ENCODE measurements around the gene AKR1B15.
"Not testable (repeated sequence)": the region's sequence is repeated elsewhere in the genome, so short reads cannot be mapped to it uniquely, and the experiment has no call there.

The AKR1B15 gene

DNA sequence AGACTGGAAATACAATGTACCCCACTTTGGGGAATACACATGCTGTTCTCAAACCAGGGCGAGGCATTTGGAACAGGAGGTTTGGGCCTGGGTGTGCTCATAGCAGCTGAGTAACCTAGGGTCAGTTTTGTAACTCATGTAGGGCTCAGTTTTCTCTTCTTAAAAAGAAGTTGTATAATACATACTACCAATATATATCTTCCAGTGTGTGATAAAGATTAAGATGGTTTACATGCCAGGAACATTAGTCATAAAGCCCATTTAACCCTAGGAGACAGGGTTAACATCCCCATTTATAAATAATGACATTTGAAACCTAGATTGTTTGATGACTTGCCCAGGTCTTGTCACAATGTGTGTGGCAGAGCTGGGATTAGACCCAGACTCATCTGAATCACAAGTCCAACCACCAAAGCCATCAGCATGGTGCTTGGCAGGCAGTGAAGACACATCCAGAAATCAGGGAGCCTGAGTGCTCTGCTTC is 15.6 kb upstream of the AKR1B15 start:
- no peak for DNase-seq

DNA sequence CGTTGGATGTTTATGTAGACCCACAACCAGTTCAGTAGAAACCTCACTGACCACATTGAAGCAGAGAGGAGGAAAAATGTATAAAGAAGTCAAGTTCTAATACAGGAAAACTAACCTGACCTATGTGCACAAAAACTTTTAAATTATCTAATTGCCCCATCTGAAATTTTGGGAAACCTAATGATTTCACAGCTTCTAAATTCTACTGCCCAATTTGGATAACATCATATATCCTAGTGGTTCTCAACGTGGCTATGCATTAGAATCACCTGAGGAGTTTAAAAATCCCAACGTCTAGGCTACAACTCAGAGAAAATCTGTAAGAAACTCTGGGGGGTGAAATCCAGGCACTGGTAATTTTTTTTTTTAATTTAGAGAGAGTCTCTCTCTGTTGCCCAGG is 14.3 kb upstream of the AKR1B15 start:
- no peak for DNase-seq

DNA sequence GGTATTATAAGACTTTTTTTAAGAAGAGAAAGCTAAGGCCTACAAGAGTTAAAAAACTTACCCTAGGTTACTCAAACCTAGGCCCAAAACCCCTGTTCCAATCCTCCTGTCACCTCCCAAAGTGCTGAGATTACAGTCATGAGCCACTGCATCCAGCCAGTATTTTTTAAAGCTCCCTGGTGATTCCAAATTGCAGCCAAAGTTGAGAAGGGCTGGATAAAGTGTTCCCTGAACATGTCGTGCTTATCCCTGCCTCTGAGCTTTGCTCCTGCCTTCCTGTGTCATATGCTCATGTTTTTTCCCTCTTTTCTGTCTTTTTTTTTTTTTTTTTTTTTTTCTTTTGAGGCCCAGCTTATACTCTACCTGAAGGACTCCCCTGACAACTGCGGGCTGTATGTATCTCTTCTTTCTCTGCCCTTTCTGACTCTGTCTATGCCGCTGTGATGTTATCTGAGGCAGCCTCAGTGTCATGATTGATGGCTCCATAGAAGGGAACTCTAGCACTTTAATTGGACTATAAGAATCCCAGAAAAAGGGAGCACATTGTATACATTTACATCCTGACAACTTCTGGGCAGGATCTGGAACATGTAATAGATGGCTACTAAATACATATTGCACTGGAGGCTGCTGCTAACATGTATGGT is 13.5 kb upstream of the AKR1B15 start:
- no peak for DNase-seq

DNA sequence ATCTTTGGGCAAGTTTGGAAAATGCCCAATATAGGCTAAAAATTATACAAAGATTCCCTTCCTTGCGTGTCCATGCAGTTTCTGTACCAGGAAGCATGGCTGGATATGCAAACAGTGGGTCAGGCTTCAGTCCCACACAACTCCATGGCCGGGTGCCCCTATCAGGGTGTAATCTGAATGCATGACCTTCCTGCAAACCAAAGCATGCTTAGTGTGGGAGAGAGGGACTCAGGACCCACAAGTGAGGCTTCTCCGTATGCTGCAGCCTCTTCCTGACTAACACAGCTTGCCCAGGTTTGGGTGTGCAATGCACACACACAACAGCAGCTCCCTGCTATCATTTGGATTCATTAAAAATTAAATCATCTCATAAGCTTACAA is 13.0 kb upstream of the AKR1B15 start:
- no peak for DNase-seq

DNA sequence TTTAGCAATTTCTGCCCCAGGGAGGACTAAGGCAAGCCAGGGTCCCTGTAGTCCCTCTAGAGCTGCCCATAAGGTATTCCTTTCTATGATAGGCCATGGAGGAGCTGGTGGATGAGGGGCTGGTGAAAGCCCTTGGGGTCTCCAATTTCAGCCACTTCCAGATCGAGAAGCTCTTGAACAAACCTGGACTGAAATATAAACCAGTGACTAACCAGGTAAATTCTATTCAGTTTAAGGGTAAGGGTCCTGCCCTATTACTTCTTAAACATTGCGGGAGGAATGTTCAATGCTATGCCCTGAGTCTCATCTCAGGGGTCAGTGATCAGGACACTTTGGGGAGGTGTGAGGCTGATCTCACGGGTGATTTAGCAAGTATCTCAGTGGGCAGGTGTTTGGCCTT is 12.4 kb upstream of the AKR1B15 start:
- DNase-seq = not testable (repeated sequence)

DNA sequence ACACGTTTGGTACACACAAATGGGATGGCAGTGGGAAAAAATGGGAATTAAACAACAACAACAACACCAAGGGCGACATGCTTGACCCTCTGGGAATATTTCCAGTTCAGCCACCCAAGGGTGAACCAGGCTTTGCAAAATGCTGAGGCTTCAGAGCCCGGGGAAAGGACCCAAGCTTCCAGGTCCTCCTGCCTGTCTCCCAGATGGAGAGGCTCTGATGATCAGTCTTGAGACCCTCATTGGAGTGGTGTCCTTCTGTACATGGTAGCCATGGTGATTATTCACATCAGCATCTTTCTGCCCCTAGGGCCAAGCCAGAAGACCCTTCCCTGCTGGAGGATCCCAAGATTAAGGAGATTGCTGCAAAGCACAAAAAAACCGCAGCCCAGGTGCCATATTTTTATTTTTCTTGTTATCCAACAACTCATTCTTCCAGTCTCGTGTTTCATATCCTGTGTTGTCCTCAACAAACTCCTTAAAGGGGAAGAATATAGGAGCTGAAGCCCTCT is 11.6 kb upstream of the AKR1B15 start:
- DNase-seq = not testable (repeated sequence)

DNA sequence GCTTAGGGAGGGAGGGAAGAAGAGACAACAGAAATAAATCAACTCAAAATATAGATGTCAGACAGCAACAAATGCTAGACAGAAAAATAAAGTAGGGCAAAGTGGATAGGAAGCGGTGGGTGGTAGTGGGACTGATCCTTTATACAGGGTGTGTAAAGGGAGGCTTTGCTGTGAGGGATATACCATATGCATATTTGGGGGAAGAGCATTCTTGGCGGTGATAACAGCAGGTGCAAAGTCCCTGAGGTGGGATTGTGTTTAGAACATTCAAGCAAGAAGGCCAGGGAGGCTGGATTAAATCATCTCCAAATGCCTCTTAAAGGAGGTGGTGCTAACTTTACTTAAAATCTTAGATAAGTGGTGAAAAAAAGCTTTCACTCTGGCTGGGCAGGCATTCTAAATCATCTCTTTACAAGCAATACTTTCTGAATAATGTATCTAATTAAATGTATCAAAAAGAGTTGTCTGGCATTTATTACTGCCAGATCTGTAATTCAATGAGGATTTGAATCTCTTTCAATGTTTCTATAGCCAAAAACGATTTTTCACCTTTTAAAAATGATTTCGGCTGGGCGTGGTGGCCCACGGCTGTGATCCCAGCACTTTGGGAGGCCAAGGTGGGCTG is 9.4 kb upstream of the AKR1B15 start:
- DNase-seq = no peak

DNA sequence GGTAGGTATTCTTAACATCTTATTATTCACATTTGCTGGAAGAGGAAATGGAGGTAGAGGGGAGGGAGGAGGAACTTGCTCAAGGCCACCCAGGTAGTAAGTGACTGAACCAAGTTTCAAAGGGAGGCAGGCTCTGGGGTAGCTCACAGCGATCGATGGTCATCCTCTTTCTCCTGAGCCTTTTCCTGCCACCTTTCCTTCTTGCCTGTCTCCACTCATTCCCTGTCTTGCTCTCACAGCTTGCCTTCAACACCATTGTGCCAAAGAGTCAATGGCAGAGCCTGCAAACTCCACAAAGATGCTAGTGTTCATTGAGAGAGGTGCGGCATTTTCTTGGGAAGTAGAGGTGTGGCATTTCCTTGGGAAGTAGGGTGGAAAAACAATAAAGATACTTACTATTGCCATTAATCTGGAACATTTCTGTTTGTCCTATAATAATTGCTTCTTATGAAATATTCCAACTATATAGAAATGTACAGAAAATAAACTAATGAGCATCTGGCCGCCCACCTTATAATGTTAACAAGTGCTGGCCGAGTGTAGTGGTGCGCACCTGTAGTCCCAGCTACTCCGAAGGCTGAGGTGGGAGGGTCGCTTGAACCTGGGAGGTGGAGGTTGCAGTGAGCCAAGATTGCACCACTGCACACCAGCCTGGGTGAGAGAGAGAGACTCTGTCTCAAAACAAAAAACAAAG is 7.3 kb upstream of the AKR1B15 start:
- not testable (repeated sequence) for DNase-seq

DNA sequence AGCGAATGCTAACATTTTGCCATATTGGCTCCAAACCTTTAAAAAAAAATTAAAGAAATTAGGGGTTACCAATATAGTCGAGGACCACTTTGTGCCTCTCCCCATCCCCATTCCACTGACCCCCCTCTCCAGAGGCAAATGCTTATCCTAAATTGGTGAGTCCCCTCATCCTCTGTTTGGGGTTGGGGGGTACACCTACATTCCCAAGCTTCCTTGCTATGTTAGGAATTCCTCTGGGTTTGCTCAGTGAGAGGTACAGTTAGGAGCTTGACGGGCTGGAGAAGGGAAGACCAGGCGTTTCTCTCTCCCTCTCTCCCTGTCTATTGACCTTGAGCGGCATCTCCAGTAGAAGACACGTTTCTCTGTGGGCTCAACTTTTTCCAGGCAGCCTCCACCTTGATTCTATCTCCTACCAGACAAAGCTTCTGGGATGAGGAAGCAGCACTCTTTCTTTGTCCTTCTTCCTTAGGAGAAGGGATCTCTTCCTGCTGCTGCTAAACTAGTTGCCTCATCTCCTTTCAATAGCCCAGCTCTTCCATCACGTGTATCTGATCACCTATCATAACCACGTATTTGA is 6.6 kb upstream of the AKR1B15 start:
- DNase-seq = no peak

DNA sequence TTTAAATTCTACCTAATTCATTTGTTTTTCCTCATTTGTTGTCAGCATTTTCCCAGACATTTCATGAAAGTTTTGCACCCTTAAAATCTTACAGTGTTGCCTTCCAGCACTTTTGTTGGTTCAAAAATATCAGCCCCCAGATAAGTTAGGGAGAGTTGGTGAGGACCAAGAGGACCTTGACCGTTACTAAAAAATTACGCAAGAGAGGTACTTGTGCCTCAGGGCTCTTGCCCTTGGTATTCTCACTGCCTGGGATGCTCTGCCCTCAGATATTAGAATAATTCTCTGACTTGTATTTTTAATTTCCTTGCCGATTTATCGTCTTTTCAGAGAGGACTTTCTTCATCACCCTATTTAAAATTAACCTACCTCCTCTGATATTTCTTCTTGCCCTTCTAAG is 3.5 kb upstream of the AKR1B15 start:
- no peak for DNase-seq

DNA sequence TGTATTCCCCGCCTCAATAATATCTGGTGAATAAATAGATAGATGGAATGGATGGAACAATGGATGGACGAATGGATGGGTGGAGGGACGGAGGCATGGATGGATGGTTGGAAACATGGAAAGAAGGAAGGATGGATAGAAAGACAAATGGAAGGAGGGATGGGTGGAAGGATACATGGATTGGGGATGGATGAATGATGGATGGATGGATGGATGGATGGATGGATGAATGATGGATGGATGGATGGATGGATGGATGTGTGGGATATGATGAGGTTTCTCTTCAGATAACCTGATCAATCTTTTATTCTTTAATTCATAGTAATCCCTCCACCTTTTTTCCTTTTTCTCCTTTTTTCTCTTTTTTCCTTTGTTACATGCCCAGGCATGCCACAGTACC is 3.0 kb upstream of the AKR1B15 start:
- no peak for DNase-seq

DNA sequence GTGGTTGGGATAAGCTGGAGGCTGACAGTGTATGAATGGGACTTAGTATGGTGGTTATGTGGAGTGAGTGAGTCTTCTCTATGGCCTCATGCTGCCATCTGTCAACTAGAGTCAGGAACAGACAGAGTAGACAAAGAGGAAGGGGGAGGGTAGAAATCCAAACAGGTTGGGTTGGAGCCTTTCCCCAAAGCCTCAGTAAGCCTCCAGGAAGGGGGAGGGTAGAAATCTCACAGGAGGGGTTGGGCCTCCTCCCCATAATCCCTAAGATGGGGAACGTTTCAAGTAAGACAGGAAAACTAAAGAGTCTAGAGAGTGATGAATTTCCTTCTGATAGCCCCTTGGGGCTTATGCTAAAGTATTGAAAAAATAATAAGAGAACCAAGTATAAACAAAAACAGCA is 2.0 kb upstream of the AKR1B15 start:
- DNase-seq = no peak

DNA sequence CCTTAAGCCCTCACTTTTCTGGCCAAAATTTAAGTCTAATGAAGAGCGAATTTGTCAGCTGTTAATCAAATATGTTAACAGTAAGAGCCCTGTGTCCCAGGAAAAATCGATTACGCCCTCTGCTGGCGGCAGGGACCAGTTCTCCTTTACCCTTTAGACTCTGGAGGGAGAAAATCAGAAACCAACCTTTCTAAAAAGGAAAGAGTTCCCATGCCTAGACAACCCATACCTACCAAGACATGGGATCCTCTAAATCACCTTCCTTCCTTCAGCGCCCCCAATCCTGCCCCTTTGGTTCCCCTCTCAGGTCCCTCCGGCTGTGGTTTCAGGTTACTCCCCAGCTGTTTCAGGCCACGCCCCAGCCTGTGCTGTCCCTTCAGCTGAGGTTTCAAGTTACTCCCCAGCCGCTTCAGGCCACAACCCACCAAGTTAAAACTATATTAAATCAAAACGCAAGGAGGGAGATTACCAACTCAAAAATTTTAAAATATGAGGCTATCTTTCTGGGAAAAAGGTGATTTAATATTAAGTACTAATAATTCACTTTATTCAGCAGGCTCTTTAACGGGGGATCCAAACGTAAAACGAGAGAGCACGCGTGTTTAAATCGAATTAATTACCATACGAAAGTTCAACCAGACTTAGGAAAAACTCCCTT is 1.4 kb upstream of the AKR1B15 start:
- DNase-seq = peak; percentile 68

DNA sequence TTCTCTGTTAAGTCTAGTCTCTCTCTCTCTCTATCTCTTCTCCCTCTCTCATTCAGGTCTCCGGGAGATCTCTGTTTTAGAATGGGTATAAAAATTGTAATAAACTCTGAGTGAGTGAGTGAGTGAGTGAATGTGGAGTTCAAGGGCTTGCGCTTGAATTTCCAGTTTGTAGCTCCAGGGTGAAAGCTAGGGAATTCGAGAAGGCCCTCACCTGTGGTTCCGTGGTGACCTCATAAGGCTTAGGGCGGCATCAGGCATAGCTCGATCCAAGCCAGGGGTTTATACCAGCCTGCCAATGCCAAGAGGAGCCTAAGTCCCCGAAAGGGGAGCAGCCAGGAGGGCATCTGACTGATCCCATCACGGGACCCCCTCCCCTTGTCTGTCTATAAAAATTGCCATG is 456 bp downstream of the AKR1B15 start:
- DNase-seq = no peak

DNA sequence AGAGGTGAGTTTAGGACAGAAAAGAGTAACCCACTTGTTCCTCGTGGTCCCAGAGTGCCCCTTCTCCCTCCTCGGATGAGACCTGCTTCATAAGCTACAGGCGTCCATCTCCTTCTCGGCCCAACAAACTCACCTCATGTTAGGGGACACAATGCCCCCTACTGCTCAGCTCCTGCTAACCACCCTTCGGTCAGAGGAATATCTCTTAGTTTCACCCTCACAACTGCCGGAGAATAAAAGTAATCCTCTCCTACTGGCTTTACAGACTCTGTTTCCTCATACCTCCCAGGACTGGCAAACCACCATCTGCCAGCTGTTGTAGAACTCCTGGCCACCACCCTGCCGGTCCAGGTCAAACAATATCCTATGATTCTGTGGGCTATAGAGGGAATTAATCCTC is 3.2 kb downstream of the AKR1B15 start:
- DNase-seq = no peak

DNA sequence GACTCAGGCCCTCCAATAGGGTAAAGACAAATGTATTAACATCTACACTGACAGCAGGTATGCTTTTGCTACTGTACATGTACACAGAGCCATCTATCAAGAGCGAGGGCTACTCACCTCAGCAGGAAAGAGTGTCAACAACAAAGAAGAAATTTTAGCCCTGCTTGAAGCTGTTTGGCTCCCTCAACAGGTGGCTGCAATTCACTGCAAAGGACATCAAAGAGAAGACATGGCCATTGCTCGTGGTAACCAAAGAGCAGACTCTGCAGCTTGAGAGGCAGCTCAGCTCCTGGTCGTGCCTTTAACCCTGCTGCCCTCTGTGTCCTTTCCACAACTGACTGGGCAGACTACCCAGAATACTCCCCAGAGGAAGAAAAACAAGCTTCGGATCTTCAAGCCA is 5.1 kb downstream of the AKR1B15 start:
- DNase-seq = no peak

DNA sequence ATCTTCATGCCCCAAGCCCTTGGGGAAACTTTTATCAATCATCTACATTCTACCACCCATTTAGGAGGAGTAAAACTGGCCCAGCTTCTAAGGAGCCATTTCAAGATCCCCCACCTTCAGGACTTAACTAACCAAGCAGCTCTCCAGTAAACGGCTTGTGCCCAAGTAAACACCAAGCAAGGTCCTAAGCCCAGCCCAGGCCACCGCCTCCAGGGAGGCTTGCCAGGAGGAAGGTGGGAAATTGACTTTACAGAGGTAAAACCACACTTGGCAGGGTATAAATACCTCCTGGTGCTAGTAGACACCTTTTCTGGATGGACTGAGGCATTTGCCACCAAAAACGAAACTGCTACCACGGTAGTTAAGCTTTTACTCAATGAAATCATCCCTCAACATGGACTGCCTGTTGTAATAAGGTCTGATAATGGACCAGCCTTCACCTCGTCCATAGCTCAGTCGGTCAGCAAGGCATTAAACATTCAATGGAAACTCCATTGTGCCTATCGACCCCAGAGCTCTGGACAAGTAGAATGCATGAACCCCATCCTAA is 5.6 kb downstream of the AKR1B15 start:
- peak; percentile 3 for DNase-seq

DNA sequence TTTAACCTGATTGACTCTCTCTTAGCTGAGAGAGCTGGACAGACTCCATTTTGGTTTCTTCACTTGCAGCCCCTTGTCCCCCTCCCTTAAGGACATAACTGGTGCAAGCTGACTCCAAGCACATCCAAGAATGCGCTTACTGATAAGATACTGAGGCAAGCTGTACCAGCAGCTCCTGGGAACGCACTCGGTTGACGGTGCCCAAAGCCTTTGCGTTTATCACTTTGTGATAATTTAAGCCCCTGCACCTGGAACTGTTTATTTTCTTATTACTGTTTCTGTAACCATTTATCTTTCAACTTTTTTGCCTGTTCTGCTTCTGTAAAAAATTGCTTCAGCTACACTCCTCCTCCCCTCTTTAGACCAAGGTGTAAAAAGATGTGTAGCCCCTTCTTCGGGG is 8.5 kb downstream of the AKR1B15 start:
- no peak for DNase-seq

DNA sequence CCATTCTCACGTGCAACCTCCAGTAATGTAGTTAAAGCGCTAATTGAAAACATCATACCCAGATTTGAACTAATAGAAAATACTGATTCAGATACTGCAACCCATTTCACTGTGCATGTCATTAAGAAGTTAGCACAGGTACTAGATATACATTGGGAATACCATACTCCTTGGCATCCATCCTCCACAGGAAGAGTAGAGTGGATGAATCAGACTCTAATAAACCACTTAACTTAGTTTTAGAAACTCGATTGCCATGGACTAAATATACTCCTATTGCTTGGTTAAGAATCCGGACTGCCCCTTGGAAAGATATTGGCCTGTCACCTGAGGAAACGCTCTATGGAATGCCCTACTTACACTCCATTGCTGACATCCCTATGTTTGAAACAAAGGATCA is 9.5 kb downstream of the AKR1B15 start:
- DNase-seq = no peak

DNA sequence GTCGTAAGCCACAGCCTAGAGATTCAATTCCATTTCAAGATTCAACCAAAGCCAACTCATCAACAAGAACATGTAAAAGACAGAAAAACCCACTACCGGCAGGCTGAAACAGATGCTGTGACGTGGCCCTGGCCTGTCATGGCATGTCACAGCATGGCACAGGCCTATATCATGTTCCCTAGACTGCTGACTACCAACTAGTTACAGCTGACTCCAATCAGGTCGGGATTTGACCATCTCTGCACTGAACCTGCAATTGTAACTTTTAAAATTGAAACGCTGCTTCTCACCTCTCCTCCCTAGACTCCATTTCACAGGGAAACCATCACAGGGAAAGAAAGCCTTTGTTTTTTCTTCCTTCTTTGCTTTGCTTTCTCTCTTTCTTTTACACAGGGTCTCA is 12.7 kb downstream of the AKR1B15 start:
- not testable (repeated sequence) for DNase-seq

DNA sequence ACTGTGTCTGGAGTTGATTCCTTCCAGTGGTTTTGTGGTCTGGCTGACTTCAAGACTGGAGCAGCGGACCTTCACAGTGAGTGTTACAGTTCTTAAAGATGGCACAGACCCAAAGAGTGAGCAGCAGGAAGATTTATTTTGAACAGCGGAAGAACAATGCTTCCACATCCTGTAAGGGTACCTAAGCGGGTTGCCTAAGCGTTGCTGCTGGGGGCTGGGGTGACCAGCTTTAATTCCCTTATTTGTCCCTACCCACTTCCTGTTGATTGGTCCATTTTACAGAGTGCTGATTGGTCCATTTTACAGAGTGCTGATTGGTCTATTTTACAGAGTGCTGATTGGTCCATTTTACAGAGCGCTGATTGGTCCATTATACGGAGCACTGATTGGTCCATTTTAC is 13.2 kb downstream of the AKR1B15 start:
- DNase-seq = no peak

DNA sequence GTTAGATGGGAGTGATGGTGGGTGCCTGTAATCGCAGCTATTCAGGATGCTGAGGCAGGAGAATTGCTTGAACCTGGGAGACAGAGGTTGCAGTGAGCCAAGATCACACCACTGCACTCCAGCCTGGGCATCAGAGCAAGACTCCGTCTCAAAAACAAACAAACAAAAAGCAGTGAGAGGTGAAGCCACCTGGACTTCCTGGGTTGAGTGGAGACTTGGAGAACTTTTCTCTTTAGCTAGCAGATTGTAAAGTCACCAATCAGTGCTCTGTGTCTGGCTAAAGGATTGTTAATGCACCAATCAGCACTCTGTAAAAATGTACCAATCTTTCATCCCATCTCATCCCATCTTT is 14.5 kb downstream of the AKR1B15 start:
- not testable (repeated sequence) for DNase-seq

DNA sequence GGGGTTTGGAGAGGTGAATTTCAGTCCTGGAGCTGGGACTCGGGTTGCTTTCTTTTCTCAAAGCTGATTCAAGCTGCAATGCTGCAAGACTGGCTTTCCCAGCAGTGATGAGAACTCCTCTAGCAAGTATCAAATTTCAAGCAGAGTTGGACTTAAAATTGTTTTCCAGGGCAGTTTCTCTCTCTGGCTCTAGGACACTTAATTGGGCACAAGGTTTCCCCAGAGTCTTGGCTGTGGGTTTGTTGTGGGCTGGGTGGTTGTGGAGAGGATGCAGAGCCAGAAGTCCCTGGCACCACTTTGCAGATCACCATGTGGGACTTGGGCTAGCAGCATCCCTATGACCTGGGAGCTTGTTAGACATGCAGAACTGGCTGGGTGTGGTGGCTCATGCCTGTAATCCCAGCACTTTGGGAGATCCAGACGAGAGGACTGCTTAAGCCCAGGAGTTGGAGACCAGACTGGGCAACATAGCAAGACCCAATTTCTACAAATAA is 16.8 kb downstream of the AKR1B15 start:
- DNase-seq = no peak
